SIG-M5 (cell line): ENCODE results near the gene PRSS8.
"Not testable (repeated sequence)": the region's sequence is repeated elsewhere in the genome, so short reads cannot be mapped to it uniquely, and the experiment has no call there.

Experiments
- DNase-seq: peaks from one replicate; lab custom pipeline; 2025; lab: John Stamatoyannopoulos, UW

PRSS8 gene

DNA sequence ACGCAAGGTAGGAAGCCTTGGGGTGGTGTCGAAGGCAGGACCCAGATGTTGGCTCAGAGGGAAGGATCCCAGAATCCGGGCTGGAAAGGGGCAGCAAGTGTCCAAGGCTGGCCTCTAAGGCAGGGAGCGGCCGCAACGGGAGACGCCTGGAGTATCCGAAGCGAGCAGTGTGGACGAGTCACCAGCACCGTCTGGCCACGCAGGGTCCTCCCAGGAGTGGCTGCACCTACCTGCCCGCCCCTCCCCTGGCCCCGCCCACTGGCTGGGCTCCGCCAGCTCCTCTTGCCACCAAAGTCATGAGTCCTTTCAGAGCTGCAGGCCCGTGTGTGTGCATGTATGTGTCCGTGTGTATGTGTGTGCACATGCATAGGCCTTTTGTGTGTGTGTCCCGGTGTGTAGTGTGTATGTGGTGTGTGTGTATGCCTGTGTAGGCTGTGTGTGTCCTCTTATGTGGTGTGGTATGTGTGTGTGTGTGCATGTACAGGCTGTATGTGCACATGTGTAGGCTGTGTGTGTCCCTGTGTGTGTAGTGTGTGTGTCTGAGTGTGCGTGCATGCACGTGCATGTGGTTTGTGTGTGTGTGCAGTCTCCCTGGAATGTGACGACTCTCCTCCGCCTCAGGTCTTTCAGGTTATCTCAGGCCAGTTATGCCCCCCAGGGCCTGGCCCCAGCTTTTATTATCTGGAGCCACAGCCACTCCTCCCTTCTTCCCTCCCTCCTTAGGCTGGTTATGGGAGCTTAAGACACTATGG lies at the start of gene PRSS8:
PRSS8 (minus strand) TSS at position 193 of the 752 bp plus-strand sequence. CDS start 229 bp downstream, outside the sequence.
- DNase-seq: no peak

DNA sequence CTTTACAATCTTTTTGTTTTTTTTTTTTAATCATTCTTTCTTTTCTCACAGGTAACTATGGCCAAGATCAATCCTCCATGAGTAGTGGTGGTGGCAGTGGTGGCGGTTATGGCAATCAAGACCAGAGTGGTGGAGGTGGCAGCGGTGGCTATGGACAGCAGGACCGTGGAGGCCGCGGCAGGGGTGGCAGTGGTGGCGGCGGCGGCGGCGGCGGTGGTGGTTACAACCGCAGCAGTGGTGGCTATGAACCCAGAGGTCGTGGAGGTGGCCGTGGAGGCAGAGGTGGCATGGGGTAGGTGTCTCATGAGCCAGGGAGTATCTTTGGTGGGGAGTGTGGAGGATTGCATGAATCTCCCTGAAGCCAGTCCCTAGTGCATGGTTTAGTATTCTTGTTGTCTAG lies 49.4 kb upstream of the PRSS8 start:
- DNase-seq: no peak

DNA sequence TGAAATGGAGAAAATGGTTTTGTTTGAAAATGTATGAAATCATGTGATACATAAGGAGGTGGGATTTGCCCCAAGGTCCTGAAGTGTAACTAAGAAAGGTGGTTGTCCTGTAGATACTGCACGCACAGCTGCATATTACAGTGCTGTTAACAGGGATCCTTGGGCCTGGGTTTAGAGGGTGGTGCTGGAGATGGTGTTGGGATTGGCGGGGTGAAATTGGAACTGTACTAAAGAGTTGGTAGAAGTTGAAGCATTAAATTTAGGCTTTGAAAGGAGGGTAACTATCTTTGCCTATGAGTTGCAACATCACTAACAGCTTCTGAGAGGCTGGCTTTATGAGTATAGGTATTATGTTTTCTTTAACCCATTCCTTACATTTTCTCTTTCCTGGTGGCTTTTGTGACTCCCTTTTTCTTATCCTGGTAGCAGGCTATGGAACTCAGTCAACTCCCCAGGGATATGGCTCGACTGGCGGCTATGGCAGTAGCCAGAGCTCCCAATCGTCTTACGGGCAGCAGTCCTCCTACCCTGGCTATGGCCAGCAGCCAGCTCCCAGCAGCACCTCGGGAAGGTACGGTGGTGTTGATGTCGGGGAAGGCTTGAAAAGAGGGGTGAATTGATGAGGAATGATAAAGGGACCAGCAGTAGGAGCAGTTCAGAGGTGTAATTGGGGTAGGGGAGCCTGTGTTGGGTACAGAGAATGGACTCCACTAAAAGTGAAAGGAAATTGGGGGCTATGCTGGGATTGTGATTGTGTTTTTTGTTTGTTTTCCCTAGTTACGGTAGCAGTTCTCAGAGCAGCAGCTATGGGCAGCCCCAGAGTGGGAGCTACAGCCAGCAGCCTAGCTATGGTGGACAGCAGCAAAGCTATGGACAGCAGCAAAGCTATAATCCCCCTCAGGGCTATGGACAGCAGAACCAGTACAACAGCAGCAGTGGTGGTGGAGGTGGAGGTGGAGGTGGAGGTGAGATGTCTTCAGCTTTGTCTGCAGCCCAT lies 48.2 kb upstream of the PRSS8 start:
- DNase-seq: no peak

DNA sequence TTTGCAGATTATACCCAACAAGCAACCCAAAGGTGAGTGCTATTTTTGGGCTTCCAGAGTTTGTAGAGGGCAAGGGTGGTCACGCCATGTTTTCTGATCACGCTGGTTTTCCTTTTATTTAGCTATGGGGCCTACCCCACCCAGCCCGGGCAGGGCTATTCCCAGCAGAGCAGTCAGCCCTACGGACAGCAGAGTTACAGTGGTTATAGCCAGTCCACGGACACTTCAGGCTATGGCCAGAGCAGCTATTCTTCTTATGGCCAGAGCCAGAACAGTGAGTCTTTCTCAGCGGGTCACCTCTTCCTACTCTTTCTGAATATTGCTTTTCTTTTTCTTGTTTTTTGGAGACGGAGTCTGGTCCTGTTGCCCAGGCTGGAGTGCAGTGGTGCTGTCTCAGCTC lies 46.9 kb upstream of the PRSS8 start:
- DNase-seq: no peak

DNA sequence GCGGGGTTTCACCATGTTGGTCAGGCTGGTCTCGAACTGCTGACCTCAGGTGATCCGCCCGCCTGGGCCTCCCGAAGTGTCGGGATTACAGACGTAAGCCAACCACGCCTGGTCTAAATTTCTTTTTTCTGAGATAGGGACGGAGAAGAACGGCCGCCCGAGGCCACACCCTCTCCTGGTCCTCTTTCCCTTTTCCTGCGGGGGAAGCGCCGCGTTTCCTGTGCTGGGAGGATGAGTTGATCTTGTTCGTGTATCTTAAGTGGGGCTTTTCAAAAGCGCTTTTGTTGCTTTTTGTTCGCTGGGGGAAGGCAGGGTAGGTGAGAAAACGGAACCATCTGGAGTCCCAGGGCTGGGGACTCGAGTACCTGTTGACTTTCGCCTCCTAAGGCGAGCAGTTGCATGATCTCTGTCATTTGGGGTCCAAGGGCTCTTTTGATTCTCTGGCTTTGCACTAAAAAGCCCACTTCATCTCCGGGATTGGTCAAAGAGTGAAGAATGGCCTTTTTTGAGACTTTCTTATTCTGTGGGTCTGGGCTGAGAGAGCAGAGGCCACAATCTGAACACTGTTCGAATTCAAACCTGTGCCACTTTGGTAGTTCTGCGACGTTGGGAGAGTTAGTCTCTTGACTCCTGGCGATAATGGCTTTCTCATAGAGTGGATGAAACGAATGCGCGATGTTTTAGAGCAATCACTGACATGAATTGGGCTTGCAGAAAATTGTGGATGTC lies 45.7 kb upstream of the PRSS8 start:
- no peak for DNase-seq

DNA sequence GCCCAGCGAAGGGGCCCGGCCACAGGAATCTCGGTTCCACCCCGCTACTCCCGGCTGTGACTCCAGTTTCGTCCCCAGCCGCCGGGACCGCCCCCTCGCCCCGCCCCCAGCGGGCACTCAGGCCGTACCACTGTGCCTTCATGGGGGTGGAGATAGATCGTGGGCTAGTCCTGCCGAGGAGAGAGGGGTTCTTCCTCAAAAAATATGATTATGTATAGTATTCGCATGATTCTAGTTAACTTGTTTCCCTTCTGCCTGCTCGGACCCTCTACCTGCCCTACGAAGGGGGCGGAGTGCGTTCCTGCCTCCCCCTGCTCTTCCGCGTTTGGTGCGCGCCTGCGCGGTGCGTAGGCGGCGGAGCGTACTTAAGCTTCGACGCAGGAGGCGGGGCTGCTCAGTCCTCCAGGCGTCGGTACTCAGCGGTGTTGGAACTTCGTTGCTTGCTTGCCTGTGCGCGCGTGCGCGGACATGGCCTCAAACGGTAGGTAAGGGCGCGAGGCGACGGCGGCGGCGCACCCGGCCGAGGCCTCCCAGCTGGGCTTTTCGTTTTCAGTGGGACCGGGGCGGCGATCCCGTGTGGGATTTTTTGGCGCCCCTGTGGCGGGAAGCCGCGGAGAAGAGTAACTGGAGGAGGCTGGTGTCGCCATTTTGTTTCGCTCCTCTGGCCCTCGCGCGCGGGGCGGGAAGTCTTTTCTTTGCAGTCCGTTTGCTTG lies 44.4 kb upstream of the PRSS8 start, which contains the start of gene FUS:
FUS (plus strand) TSS at position 393 of the 713 bp plus-strand sequence; CDS start at position 469, 76 bp downstream.
- DNase-seq: peak; percentile 21

DNA sequence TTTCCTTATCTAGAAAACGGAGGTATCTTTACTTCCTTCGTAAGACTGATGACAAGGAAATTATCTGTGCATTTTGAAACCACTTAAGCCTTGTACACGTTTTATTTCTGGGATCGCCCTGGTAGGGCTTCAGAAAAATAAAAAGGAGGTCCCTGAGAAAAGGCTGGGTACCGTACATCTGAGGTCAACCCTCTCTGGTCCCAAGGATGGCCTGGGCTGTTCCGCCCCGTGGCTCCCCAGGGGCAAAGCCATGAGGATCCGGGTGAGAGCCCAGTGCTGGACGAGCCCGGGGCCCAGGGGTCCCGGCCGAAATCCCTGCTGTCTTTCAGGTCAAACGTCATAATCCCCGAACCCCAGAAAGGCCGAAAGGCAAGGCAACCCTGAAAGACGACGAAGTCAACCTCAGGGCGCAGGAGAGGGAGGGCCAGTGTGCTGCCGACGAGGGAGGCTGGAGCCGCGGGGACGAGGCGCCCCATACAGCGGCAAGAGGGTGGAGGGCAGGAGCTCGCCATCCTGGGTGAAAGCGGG lies 43.8 kb upstream of the PRSS8 start:
- DNase-seq: no peak

DNA sequence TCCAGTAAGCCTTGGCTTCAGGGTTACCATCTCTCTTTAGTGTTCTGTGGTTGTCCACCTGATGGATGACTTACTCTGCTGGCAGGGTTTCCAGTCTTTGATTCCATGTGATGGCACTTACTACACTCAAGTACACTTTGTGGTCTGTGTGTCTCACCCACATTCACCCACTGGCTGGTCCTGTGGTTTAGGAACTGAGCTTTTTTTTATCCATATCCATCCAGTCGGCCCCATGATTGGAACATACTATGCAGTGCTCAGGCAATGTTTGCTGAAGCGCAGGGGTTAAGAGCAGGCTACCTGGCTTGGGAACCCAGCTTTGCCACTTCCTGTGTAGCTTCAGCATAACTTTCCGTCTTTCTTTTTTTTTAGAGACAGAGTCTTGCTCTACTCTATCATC lies 41.6 kb upstream of the PRSS8 start:
- peak; percentile 43 for DNase-seq

DNA sequence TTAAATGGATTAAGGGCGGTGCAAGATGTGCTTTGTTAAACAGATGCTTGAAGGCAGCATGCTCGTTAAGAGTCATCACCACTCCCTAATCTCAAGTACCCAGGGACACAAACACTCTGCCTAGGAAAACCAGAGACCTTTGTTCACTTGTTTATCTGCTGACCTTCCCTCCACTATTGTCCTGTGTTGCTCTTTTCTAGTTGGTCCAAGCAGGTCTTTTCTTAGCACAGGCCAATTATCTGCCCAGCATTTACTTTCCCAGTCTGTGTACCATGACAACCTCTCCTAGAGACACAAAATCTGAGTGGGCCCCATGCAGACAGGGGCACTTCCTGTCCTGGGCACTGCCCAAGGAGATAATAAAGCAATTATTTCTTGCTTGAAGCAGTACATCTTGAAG lies 34.5 kb upstream of the PRSS8 start:
- not testable (repeated sequence) for DNase-seq

DNA sequence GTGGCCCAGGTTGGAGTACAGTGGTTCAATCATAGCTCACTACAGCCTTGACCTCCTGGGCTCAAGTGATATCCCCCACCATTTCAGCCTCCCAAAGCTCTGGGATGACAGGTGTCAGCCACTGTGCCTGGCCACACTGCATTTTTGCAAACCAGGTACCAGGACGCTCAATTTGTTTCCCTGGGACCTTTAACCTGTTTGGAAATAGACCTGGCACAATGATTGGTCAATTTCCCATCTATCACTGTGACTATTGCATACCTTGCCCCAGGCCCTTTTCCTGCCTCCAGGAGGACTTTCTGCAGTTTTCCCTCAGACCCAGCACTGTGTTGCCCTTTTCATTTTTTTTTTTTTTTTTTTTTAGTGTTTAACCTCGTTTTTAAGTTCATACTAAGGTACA lies 33.3 kb upstream of the PRSS8 start:
- no peak for DNase-seq

DNA sequence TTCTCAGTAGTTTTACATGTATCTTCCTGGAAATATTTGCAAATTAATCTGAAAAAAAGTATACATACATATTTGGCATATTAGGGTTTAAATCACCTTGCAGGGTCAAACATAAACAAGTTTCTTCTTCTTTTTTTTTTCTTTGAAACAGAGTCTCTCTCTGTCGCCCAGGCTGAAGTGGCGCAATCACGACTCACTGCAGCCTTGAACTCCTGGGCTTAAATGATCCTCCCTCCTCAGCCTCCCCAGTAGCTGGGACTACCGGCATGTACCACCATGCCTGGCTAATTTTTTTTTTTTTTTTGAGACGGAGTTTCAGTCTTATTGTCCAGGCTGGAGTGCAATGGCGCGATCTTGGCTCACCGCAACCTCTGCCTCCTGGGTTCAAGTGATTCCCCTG lies 31.8 kb upstream of the PRSS8 start:
- no peak for DNase-seq

DNA sequence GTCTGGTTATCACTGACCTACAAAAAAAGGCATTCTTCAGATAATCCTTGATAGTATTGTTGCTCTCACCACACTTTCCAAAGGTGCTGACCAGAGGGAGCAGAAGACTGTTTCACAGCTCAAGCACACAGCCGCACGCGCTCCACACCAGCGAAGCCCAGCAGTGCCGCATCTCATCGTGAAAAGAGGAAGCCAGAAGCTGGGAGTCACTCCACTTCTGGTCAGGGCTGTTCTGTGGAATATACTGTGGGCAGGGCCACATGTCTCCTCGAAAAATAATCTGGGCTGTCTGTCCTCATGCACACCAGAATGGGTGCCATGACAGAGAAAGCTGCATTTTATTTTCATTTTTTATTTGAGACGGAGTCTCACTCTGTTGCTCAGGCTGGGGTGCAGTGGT lies 21.6 kb upstream of the PRSS8 start:
- no peak for DNase-seq

DNA sequence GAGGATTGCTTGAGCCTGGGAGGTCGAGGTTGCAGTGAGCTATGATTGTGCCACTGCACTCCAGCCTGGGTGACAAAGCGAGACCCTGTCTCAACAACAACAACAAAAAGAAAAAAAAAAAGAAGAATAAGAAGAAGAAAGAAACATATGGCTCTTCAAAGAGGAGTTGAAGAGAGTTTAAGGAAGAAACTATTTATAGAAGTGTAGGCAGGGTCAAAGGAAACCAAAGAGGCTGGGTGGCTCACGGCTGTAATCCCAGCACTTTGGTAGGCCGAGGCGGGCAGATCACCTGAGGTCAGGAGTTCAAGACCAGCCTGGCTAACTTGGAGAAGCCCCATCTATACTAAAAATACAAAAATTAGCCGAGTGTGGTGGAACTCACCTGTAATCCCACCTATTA lies 15.4 kb upstream of the PRSS8 start:
- not testable (repeated sequence) for DNase-seq

DNA sequence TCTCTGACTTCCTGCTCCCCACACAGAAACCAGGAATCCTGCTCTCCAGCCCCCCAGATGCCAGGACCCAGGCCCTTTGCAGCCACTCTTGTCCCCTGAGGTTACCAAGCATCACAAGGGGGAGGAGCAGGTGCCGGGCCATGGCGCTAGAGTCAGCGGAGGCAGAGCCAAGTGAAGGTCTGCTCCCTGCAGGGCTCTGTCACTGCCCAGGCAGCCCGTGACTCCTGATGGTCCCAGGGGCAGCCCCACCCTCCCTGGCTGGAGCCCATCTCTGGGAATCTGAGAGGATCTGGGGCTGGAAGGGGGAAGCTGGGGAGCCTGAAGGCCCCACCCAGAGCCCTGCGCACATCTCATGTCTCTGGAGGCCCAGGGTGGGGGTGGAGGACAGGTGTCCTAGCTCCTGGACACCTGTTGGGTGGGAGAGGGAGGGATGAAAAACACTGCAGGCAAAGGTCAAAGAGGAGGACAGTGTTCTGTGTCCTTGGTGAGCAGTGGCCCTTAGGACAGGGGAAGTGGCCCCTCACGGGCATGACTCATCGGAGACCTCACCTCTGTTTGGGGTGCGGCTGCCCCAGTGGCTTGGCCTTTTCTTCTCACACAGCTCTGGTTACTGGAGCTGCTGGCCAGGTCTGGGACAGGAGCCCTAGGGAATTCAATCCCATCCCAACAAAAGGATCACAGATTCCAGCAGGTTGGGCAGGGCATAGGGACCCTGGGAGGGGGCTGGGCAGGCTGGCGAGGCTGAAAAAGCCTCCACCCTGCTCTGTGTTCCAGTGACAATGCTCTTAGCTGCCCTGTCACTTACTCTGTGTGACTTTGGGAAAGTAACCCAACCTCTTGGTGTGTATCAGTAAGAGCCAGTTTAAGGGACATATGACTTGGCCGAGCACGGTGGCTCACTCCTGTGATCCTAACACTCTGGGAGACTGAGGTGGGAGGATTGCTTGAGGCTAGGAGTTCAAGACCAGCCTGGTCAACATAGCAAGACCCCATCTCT lies 14.7 kb upstream of the PRSS8 start, which contains the start of gene PRSS36:
PRSS36 (minus strand) TSS at position 173 of the 997 bp plus-strand sequence; CDS start at position 142, 31 bp downstream.
- DNase-seq: no peak

DNA sequence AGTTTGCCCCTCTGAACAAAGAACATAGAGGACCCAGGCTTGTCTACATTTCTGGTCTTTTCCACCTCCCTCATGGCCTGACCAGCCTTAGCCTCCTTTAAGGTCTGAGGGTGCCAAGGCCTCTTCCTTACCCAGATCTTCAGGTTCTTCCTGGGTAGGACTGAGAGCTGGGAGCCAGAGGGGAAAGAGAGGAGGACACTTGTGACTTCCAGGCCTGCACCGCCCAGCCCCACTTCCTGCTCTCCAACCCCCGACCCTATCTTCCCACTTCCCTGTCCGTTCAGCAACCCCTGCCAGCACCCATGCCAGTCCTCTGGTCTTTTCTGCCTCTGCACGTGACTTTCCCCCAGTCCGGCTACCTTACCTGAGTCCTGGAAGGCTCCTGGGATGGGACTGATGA lies 13.8 kb upstream of the PRSS8 start:
- no peak for DNase-seq

DNA sequence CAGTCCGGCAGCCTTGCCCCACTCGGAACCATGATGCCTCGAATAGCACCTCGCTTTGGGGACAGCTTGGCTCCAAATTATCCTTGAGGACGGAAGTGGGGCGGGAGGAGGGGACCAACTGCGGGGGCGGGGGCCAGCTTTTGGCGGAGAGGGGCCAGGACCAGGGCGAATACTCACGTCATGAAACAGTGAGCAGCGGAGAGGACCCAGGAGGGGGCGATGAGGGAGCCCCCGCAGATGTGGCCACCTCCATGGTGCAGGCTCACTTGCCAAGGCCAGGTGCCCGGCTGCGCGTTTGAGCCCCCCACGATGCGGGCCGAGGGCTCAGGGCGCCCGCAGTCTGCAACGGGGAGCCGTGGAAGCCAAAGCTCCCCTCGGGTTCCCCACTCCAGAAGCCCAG lies 13.4 kb upstream of the PRSS8 start:
- no peak for DNase-seq

DNA sequence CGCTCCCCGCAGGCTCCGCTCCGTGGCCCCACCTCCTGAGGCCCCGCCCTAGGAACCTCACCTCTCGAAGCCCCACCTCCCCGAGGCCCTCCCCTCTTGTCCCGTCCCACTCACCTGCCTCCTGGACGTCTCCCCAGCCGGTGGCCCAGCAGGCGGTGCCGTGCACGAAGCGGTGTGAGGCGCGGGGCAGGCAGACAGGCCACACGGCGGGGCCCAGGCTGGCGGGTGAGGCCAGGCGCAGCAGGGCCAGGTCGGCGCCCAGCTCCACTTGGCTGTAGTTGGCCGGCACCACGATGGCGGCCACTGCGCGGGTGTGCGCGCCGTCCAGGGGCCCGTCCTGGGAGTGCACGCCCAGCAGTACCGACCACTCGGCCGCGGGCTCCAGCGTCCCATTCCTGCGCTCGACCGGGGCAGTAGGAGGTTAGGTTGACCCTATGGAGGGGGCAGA lies 12.8 kb upstream of the PRSS8 start:
- DNase-seq: no peak

DNA sequence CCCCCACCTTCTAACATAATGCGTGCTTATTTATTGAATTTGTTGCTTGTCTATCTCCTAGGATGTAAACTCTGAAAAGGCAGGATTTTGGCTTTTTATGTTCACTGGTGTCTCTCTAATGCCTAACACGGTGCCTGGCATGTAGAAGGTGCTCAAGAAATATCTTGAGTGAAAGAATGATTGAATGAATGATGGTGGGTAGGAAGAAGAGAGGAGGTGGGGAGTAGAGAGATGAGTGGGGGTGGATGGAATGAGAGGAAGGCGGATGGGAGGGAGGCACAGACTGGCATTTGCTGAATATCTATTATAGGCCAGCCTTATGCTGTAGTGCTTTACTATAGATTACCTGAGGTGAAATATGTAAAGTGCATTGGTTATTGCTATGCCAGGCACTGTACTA lies 12.0 kb upstream of the PRSS8 start:
- no peak for DNase-seq

DNA sequence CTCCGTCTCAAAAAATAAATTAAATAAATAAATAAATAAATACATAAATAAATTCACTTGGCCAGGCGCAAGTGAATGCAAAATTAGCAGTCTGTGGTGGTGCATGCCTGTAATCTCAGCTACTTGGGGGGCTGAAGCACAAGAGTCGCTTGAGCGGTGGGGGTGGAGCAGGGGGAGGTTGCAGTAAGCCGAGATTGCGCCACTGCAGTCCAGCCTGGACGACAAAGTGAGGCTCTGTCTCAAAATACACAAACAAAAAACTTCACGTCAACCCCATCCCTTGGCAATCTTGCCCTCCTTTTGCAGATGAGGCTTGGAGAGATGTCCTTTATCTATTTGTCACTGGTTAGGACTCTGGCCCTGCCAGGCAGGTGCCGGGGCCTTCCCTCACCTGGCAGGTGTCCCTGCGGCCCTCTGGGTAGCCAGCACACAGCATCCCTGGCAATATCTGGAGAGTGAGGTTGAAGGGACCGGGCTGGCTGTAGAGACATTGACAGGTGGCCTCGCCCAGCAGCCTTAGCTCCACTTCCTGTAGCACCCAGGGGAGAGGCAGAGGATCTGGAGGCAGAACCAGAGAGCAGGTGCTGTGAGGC lies 10.0 kb upstream of the PRSS8 start:
- DNase-seq: no peak
